ENCODE measurements around the gene BAZ1A.

BAZ1A gene

GRCh38 chr14:34906287-34906686 lies 31.1 kb upstream of the BAZ1A start:
- TF ChIP-seq, protein P1, sequence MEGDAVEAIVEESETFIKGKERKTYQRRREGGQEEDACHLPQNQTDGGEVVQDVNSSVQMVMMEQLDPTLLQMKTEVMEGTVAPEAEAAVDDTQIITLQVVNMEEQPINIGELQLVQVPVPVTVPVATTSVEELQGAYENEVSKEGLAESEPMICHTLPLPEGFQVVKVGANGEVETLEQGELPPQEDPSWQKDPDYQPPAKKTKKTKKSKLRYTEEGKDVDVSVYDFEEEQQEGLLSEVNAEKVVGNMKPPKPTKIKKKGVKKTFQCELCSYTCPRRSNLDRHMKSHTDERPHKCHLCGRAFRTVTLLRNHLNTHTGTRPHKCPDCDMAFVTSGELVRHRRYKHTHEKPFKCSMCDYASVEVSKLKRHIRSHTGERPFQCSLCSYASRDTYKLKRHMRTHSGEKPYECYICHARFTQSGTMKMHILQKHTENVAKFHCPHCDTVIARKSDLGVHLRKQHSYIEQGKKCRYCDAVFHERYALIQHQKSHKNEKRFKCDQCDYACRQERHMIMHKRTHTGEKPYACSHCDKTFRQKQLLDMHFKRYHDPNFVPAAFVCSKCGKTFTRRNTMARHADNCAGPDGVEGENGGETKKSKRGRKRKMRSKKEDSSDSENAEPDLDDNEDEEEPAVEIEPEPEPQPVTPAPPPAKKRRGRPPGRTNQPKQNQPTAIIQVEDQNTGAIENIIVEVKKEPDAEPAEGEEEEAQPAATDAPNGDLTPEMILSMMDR (IDR thresholded peaks at IDR 0.05; ENCODE audit: low read depth, low read length, missing control alignments): no peak
- no peak overlapping the region for H3K4me3 ChIP-seq (replicated peaks; ENCODE audit: low read depth, low read length)
- no peak for DNase-seq (ENCODE audit: extremely low read depth, low read depth)

- DNase-seq (ENCODE audit: extremely low read depth, low read depth): no peak
- no peak overlapping the region for H3K4me3 ChIP-seq (replicated peaks; ENCODE audit: low read depth, low read length)
- TF ChIP-seq, protein P1 (IDR thresholded peaks at IDR 0.05; ENCODE audit: low read depth, low read length, missing control alignments): no peak
These were observed 20.1 kb upstream of the BAZ1A start for GRCh38 chr14:34895277-34895676.

DNA sequence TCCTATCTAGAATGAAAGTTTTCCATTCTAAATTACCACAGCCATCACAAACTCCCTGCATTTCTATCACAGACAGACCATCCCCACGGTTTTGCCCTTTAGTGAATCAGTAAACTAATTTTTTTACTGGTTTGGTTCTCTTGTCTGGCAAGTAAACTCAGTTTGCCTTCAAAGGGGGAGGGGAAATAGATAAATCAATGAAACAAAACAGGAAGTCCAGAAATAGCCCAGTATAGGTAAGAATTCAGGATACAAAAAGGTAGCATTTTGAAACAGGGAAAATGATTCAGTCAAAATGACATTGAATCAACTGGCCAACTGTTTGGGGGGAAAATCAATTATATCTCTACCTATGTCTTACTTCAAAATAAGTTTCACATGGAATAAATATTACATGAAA lies 15.8 kb upstream of the BAZ1A start:
- TF ChIP-seq, protein P1 (IDR thresholded peaks at IDR 0.05; ENCODE audit: low read depth, low read length, missing control alignments): no peak
- DNase-seq (ENCODE audit: extremely low read depth, low read depth): no peak
- no peak overlapping the region for H3K4me3 ChIP-seq (replicated peaks; ENCODE audit: low read depth, low read length)

GRCh38 chr14:34888186-34888585 lies 13.0 kb upstream of the BAZ1A start:
- TF ChIP-seq, protein P1 (IDR thresholded peaks at IDR 0.05; ENCODE audit: low read depth, low read length, missing control alignments): no peak
- DNase-seq (ENCODE audit: extremely low read depth, low read depth): no peak
- H3K4me3 ChIP-seq (replicated peaks; ENCODE audit: low read depth, low read length): no peak overlapping the region

DNA sequence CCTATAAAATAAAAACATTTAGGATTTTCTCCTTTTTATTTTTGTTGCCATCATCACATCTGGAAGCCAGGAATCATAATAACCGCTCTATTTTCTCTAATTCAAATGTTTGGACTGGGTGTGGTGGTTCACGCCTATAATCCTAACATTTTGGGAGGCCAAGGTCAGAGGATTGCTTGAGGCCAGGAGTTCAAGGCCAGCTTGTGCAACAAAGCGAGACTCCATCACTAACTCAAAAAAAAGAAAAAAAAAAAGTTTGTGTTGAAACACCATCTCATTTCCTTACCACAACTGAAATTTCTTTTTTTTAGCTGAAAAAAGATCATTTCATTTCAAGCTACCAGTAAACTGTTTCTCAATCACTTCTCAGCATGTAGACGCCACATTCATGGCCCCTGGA lies 8.8 kb upstream of the BAZ1A start:
- TF ChIP-seq, protein P1 (IDR thresholded peaks at IDR 0.05; ENCODE audit: low read depth, low read length, missing control alignments): no peak
- H3K4me3 ChIP-seq (replicated peaks; ENCODE audit: low read depth, low read length): no peak overlapping the region
- no peak for DNase-seq (ENCODE audit: extremely low read depth, low read depth)

DNA sequence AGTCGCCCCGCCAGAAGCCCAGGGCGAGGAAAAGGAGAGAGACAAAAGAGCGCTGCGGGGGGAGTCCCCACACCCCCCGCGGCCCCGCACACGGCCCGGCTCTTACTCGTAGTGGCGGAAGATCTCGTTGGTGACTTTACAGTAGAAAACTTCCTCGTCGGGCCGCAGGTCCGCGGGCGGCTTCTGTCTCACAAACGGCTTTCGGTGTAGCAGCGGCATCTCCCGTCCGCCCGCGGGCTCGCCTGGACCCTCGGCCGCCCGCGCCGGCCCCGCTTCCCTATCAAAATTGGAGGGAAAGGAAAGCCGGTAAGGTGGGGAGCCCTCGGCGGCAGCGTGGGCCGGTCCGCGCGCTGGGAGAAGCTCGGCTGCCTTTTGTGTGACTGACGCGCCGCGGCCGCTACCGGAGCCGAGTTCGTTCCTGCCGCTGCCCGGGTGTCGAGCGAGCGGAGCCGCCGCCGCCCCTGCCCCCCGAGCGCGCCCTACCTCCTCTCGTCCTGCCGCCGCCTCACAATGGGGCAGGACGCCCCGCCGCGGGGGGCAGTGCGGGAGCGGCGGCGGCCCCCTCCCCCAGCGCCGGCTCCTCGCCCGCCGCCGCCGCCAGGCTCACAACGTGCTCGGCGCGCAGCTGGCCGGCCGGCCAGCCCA lies 652 bp downstream of the BAZ1A start:
- TF ChIP-seq, protein P1 (IDR thresholded peaks at IDR 0.05; ENCODE audit: low read depth, low read length, missing control alignments): no peak
- no peak for DNase-seq (ENCODE audit: extremely low read depth, low read depth)
- H3K4me3 ChIP-seq (replicated peaks; ENCODE audit: low read depth, low read length): peak overlapping the region; percentile 94
